CD4-positive, alpha-beta T cell treated with Interleukin-12 subunit alpha and Interleukin-12 subunit beta, for 1 hour (primary cell): ENCODE data around the gene SKIC2.
A peak's percentile ranks its signal among the peaks of the same experiment; 100 is the strongest.

Experiments
- DNase-seq: peaks from one replicate; pipeline ENCODE4 v3.0.0-alpha.2; 2020

The SKIC2 gene

GRCh38 chr6:31945507-31946369 lies 13.2 kb upstream of the SKIC2 start, which contains the start of gene CFB:
Gene CFB, plus strand, starts transcription at chr6:31946095. Its CDS starts 127 bp downstream, at chr6:31946222.
- no peak for DNase-seq

- DNase-seq, result no peak
Measured at GRCh38 chr6:31946370-31946885, 12.5 kb upstream of the SKIC2 start.

GRCh38 chr6:31947070-31947675 lies 11.8 kb upstream of the SKIC2 start:
- no peak for DNase-seq

GRCh38 chr6:31947864-31948263 lies 11.1 kb upstream of the SKIC2 start:
- DNase-seq, result no peak

GRCh38 chr6:31948306-31948705 lies 10.7 kb upstream of the SKIC2 start:
- no peak for DNase-seq

GRCh38 chr6:31948753-31949413 lies 10.1 kb upstream of the SKIC2 start:
- DNase-seq, result no peak

GRCh38 chr6:31949926-31950548 lies 8.9 kb upstream of the SKIC2 start:
- no peak for DNase-seq

GRCh38 chr6:31952140-31952805 lies 6.7 kb upstream of the SKIC2 start:
- peak; percentile 46 for DNase-seq

GRCh38 chr6:31952890-31953289 lies 6.1 kb upstream of the SKIC2 start:
- no peak for DNase-seq

GRCh38 chr6:31954511-31954910 lies 4.5 kb upstream of the SKIC2 start:
- no peak for DNase-seq

- DNase-seq, result no peak
Measured at GRCh38 chr6:31956796-31957195, 2.2 kb upstream of the SKIC2 start.

- no peak for DNase-seq
Measured at GRCh38 chr6:31958412-31958740, 599 bp upstream of the SKIC2 start.

GRCh38 chr6:31961616-31962015 lies 2.6 kb downstream of the SKIC2 start:
- DNase-seq, result no peak

- no peak for DNase-seq
Measured at GRCh38 chr6:31963921-31964320, 4.9 kb downstream of the SKIC2 start.

GRCh38 chr6:31965700-31966099 lies 6.7 kb downstream of the SKIC2 start:
- DNase-seq, result no peak

GRCh38 chr6:31966506-31966905 lies 7.5 kb downstream of the SKIC2 start:
- DNase-seq, result no peak

- DNase-seq, result no peak
Measured at GRCh38 chr6:31966997-31967925, 8.3 kb downstream of the SKIC2 start.

GRCh38 chr6:31967926-31968320 lies 8.9 kb downstream of the SKIC2 start:
- DNase-seq, result no peak

GRCh38 chr6:31968326-31968725 lies 9.4 kb downstream of the SKIC2 start:
- DNase-seq, result no peak

- DNase-seq, result no peak
Measured at GRCh38 chr6:31968791-31969711, 10.1 kb downstream of the SKIC2 start.
